HG03196 (cell line): Measurements from ENCODE around the gene DNAH14.

Source experiments
- ATAC-seq: cut with Tn5 transposase; IDR thresholded peaks from one replicate; pipeline ENCODE4 v1.9.1; 2021; ENCODE audit not compliant: unreplicated experiment

The DNAH14 gene

DNA sequence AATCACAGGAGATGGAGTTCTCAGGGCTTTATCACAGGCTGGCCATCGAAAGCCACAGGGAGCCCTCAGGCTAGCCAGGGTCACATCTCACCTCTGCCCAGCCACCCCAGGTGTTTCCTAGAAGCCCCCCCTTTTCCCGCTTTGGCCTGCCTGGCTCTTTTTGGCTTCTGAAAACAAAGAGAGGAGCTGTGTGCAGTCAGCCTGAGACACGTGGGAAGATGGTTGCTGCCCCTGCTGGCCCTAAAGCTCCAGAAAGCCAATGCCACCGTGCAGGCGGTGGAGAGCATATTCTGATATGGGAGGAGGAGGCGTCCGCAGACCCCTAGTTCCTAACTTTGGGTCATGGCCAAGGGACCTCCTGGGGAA, 517.1 kb downstream of the DNAH14 start:
- ATAC-seq: no peak

DNA sequence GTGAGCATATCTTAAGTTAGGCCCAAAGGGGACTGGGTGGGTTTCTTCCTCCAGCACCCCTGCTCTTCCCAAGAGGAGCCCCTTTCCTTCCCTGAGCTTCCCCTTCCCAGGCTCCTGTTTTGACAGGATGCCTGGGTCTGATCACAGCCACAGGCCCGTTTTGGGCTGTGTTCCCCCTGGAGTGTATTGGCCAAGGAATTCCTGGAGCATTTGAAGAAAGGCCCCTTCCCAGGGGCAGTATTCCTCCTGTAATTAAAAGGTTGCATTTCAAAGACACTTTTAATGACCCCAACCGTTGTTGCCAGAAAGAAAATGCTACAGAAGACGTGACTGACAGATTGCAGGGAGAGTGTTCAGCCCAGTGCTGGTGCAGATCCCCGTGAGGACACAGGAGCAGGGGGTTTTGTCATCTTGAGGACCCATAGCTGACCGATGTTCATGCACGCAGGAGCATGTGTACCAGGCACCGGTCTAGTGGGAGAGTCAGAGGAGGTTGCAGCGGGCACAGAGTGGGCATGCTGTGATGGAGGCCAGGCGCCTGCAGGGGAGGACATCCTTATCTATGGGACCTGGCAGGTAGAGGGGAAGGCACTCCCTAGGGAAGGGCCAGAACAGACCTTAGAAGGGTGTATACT, 517.6 kb downstream of the DNAH14 start:
- no peak for ATAC-seq

DNA sequence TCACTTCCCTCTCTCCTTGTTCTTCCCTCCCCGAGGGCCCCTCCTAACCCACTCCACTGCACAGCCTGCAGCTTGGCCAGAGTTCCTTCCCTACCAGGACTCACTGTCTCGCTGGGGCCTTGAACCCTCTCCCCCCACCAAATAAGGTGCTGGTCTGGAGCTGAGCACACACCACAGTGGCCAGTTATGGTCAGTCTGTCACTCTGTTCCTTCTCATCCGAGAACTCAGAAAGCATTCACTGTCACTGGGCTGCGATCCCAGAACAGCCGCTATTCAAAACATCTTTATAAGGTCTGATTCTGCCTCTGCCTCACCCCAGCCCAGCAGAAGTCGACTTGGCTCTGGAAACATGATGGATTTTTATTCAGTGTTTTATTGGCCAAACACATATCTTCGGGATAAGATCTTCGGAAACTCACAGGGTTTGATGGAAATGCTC, 518.2 kb downstream of the DNAH14 start:
- no peak for ATAC-seq

DNA sequence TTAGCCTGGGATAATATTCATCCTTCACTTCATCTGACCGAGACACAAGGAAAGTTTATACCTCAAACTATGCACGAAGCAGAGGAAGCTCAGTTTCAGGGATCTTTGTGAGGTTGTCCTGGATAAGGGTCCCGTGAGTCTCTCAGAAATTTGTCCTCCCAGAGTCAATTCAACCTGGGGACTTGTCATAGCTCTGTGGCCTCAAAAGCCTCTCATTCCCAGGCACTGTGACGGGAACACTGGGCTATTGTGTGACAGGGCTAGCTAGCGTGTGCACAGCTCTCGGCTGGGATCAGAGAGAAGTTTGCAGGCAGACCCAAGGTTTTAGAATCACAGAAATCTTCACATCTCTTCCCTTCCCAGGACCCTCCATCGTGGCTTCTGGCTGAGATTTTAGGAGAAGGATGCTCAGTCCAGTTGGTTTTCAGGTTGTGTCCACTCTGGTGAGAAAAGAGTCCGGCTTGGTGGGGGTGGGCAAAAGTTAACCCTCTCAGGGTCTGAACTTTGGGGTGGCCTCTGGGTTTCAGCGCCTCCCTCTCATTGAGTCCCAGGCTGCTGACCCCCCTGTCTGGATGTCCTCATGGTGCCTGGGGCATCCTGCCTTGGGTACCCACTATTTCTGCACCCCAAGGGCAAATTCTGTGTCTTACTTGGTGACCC, 518.8 kb downstream of the DNAH14 start:
- ATAC-seq: no peak
